ENCODE data around the gene CMSS1.

CMSS1 gene

GRCh38 chr3:99999536-99999935 is 181.9 kb downstream of the CMSS1 start:
- peak; percentile 16 for DNase-seq (ENCODE audit: low spot score)

- no peak for DNase-seq (ENCODE audit: low spot score)
Observed at GRCh38 chr3:100001083-100001482, 183.4 kb downstream of the CMSS1 start.

- DNase-seq (ENCODE audit: low spot score) = no peak
Observed at GRCh38 chr3:100001526-100002270, 184.0 kb downstream of the CMSS1 start.

- DNase-seq (ENCODE audit: low spot score) = peak; percentile 61
Observed at GRCh38 chr3:100002599-100003350, 185.1 kb downstream of the CMSS1 start.

- DNase-seq (ENCODE audit: low spot score) = no peak
Observed at GRCh38 chr3:100003609-100004503, 186.2 kb downstream of the CMSS1 start.

GRCh38 chr3:100004931-100005330 is 187.3 kb downstream of the CMSS1 start:
- no peak for DNase-seq (ENCODE audit: low spot score)

- no peak for DNase-seq (ENCODE audit: low spot score)
Observed at GRCh38 chr3:100005665-100006393, 188.2 kb downstream of the CMSS1 start.

GRCh38 chr3:100006570-100007271 is 189.1 kb downstream of the CMSS1 start:
- DNase-seq (ENCODE audit: low spot score) = peak; percentile 13

- no peak for DNase-seq (ENCODE audit: low spot score)
Observed at GRCh38 chr3:100007313-100007712, 189.7 kb downstream of the CMSS1 start.

GRCh38 chr3:100008081-100008698 is 190.5 kb downstream of the CMSS1 start:
- no peak for DNase-seq (ENCODE audit: low spot score)

GRCh38 chr3:100009276-100010086 is 191.8 kb downstream of the CMSS1 start:
- DNase-seq (ENCODE audit: low spot score) = no peak

GRCh38 chr3:100010087-100010417 is 192.4 kb downstream of the CMSS1 start:
- no peak for DNase-seq (ENCODE audit: low spot score)

- no peak for DNase-seq (ENCODE audit: low spot score)
Observed at GRCh38 chr3:100018806-100019205, 201.1 kb downstream of the CMSS1 start.

- DNase-seq (ENCODE audit: low spot score) = no peak
Observed at GRCh38 chr3:100019719-100020118, 202.1 kb downstream of the CMSS1 start.

GRCh38 chr3:100020876-100021644 is 203.4 kb downstream of the CMSS1 start:
- DNase-seq (ENCODE audit: low spot score) = no peak

GRCh38 chr3:100022506-100022905 is 204.8 kb downstream of the CMSS1 start:
- DNase-seq (ENCODE audit: low spot score) = no peak

GRCh38 chr3:100023150-100023549 is 205.5 kb downstream of the CMSS1 start:
- no peak for DNase-seq (ENCODE audit: low spot score)

GRCh38 chr3:100023595-100023994 is 205.9 kb downstream of the CMSS1 start:
- no peak for DNase-seq (ENCODE audit: low spot score)
